HG02759 (cell line): ENCODE measurements around the gene ANKRD37.

Source experiments
- ATAC-seq: cut with Tn5 transposase; IDR thresholded peaks from one replicate; pipeline ENCODE4 v1.9.1; 2021; ENCODE audit warnings: mild to moderate bottlenecking, moderate library complexity; ENCODE audit not compliant: unreplicated experiment

Gene ANKRD37

GRCh38 chr4:185412412-185412811 lies 15.8 kb downstream of the ANKRD37 start:
- ATAC-seq: no peak

GRCh38 chr4:185416955-185417354 lies 20.3 kb downstream of the ANKRD37 start:
- ATAC-seq: no peak

DNA sequence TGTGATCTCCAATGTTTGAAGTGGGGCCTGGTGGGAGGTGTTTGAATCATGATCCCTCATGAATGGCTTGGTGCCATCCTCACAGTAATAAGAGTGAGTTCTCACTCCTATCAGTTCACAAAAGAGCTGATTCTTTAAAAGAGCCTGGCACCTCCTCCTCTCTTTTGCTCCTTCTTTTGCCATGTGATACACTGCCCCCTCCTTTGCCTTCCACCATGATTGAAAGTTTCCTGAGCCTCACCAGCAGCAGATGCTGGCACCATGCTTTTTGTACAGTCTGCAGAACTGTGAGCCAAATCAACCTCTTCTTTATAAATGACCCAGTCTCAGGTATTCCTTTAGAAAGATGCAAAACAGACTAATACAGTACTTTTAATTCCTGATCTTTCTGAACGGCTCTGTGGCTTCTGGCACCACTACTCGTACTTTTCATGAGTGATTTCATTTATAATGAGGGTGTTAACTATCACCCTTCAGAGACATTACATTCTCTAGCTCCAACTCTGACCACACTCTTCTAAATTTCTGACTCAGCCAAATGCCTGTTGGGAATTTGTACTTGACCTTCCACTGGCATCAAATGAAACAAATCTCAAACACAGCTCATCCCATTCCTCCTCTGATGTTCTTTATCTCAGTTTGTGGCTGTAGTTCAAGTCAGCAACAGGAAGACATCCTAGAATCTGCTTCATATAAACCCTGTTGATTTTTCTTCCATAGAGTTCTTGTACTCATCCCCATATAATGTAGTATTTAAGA lies 24.9 kb downstream of the ANKRD37 start:
- ATAC-seq: no peak

DNA sequence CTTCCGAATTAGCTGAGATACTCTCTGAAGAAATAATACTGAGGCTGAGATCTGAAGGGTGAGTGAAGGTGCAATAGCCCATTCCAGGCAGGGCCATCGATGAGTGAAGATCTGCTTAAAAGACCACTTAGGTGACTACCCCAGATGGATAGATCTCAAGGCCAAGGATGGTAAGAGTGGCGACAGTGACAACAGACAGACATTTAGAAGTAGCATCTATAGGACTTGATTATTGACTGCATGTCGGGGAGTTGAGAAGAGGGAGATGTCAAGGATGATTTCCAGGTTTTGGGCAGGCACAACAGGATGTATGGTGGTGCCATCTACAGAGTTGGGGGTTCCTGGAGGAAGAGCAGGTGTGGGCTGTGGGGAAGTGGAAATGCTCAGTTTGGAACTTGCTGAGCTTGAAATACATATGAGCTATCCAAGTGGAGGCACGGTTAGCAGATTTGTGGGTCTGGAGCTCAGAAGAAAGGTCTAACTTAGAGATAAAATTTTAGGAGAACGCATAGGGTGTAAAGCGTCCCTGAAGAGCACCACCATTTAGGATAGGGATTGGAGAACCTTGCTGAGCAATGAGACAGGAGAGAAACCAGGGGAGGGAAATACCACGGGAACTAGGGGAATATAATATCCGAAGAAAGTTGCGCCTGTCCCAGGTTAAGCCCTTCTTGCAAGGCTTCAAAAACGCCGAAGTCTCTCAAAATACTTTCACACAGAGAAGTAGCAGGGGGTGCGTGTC lies 28.4 kb downstream of the ANKRD37 start:
- no peak for ATAC-seq

- ATAC-seq: peak; percentile 95
These were observed 29.2 kb downstream of the ANKRD37 start, which contains the start of gene UFSP2 for GRCh38 chr4:185425647-185426352. Gene UFSP2, minus strand, starts transcription at chr4:185425964. Its CDS starts 96 bp downstream, at chr4:185425868.

GRCh38 chr4:185426960-185427688 lies 30.5 kb downstream of the ANKRD37 start:
- no peak for ATAC-seq

DNA sequence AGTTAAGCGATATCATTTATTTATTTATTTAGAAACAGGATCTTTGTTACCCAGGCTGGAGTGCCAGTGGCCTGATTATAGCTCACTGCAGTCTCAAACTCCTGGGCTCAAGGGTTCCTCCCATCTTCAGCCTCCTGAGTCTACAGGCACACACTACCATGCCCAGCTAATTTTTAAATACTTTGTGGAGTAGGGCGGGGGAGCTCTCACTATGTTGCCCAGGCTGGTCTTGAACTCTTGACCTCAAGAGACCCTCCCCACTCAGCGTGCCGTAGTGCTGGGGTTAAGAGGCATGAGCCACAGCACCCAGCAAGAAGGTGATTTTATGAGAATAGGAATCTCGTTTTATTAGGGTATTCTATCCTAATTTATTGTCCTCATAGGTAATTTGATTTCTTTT lies 33.0 kb downstream of the ANKRD37 start:
- no peak for ATAC-seq

DNA sequence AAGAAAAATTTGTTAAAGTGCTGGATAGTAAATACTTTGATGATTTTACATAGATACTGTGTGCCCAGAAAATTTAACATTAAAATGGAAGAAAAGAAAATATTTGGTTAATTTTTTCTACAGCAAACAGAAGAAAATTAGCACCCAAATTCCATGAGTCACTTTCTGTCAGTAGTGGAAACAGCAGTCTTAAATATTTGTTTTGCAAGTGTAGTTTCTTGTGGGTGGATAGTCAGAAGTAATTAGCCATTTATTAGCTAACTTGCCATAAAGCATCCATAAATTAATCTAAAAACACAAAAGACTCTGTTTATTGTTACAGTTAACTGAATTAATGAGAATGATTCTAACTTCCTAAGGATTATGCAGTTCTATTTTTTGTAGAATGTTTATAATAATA lies 38.8 kb downstream of the ANKRD37 start:
- no peak for ATAC-seq

DNA sequence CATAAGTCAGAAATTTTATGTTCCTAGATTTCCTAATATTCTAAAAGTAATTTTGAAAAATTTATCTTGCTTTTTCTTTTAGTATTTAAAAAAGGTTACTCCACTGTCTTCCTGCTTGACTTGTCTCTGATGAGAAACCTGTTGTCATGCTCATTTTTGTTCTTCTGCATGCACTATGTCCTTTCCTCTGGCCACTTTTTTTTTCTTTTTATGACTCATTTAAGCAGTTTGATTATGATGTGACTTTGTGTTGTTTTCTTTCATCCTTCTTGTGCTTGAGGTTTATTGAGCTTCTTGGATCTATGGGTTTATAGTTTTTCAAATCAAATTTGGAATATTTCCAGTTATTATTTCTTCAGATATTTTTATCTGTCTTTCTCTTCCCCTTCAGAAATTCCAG lies 41.2 kb downstream of the ANKRD37 start:
- peak; percentile 43 for ATAC-seq

DNA sequence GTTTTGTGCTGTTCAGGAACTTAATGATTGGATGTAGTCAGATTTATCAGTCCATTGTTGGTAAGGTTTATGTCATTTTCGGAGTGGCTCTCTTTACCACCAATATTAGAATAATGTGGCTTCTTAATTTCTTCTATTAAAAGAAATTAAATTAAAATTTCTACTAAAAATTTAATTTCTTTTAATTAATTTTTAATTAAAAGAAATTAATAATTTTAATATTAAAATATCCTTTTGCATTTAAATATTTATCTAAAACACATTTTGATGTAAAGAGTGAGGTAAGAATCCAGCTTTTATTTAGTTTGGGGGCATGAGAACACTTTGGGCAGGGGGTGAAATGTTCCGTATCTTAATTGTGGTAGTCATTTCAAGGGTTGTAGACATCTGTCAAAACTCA lies 44.8 kb downstream of the ANKRD37 start:
- no peak for ATAC-seq

- ATAC-seq: no peak
These were observed 48.6 kb downstream of the ANKRD37 start for GRCh38 chr4:185445209-185445608.
